Vagina (tissue), 2 donors: Measurements from ENCODE around the gene PCP4L1.

Experiments used
- POLR2AphosphoS5 ChIP-seq, 2 donors: sonication (generic); formaldehyde crosslinking; IDR thresholded peaks; one replicate each; pipeline ENCODE4 v1.9.0; 2017; ENCODE audit warnings: antibody characterized with exemption in 2 of 2, mild to moderate bottlenecking in 2 of 2, low read depth in 1 of 2; ENCODE audit not compliant: insufficient read depth in 1 of 2
- TF ChIP-seq, protein P1 (sequence below), 3 experiments: fragments of 450-650 bp in 2 of 3; fragments of 200-600 bp in 1 of 3; sonication (generic) in 1 of 3; IDR thresholded peaks; one replicate each; pipeline ENCODE4 v1.5.1; 2017 to 2019; ENCODE audit warnings: antibody characterized with exemption in 3 of 3, mild to moderate bottlenecking in 2 of 3, moderate library complexity in 2 of 3

DNA sequence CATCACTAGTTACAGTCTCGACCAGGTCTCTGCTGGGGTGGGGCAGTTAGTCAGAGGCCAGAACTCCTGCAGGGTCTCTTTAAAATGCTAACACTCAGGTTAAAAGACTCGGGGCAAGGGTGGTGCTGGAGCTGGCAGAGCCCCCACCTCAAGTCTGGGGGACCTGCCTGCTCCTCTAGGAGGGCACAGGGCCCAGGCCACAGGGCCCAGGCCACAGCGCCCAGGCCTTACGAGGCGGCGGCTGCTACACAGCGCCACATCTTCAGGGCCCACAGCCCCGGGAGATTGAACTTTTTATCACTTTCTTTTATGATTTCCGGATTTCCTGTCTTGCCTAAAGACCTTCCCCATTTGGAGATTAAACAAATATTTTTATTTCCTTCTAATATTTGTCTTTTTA lies 40.8 kb downstream of the PCP4L1 start:
- no peak for TF ChIP-seq POLR2AphosphoS5 (IDR thresholded peaks at IDR 0.05; ENCODE audit: insufficient read depth in 1 of 2, low read depth in 1 of 2)
- TF ChIP-seq, protein P1, sequence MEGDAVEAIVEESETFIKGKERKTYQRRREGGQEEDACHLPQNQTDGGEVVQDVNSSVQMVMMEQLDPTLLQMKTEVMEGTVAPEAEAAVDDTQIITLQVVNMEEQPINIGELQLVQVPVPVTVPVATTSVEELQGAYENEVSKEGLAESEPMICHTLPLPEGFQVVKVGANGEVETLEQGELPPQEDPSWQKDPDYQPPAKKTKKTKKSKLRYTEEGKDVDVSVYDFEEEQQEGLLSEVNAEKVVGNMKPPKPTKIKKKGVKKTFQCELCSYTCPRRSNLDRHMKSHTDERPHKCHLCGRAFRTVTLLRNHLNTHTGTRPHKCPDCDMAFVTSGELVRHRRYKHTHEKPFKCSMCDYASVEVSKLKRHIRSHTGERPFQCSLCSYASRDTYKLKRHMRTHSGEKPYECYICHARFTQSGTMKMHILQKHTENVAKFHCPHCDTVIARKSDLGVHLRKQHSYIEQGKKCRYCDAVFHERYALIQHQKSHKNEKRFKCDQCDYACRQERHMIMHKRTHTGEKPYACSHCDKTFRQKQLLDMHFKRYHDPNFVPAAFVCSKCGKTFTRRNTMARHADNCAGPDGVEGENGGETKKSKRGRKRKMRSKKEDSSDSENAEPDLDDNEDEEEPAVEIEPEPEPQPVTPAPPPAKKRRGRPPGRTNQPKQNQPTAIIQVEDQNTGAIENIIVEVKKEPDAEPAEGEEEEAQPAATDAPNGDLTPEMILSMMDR (IDR thresholded peaks at IDR 0.05) = no peak
